ENCODE results near the gene AGAP3.

- no peak for TF ChIP-seq GATA2 (IDR thresholded peaks at IDR 0.05; ENCODE audit: low read depth, low read length)
- no peak for TF ChIP-seq GATA3 (IDR thresholded peaks at IDR 0.05; ENCODE audit: low read depth, low read length)
Observed at GRCh38 chr7:151148319-151149259, 62.3 kb downstream of the AGAP3 start.
